ENCODE results near the gene DHRS4.

The DHRS4 gene

DNA sequence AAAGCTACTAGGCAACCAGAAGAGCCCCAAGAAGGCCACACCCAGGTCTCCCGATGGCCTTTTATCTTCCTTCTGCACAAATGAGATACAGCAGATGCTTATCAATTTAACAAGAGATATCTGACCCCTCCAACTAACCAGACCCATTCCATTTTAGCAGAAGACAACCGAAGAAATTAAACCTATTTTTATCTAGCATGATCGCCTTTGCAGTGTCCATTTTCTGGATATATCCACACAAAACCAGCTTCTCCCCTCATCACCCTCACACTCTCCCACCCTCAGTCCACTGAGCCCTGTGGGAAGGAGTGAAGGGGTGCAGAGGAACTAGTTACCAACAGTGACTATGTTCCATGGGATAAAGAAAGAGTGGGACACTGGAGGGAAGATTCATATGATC, 20.9 kb upstream of the DHRS4 start:
- Histone ChIP-seq H3K4me1 (no peaks in the 10 kb centered on the region), H3K4me3 (ENCODE audit: low read depth, low read length) (no peak overlapping the region), H3K79me2 (no peaks in the 10 kb centered on the region), H2AFZ (no peak overlapping the region), H3K36me3 (ENCODE audit: control insufficient read depth, insufficient read depth, low read length) (no peaks in the 10 kb centered on the region), H3K27me3 (ENCODE audit: control insufficient read depth, insufficient read depth, low read length) (no peaks in the 10 kb centered on the region), H3K9ac (no peak overlapping the region), H3K4me2 (ENCODE audit: low read length) (no peak overlapping the region), H3K27ac (no peak overlapping the region), H3K9me3 (ENCODE audit: control insufficient read depth, low read length) (no peaks in the 10 kb centered on the region)
- TF ChIP-seq, protein P1, sequence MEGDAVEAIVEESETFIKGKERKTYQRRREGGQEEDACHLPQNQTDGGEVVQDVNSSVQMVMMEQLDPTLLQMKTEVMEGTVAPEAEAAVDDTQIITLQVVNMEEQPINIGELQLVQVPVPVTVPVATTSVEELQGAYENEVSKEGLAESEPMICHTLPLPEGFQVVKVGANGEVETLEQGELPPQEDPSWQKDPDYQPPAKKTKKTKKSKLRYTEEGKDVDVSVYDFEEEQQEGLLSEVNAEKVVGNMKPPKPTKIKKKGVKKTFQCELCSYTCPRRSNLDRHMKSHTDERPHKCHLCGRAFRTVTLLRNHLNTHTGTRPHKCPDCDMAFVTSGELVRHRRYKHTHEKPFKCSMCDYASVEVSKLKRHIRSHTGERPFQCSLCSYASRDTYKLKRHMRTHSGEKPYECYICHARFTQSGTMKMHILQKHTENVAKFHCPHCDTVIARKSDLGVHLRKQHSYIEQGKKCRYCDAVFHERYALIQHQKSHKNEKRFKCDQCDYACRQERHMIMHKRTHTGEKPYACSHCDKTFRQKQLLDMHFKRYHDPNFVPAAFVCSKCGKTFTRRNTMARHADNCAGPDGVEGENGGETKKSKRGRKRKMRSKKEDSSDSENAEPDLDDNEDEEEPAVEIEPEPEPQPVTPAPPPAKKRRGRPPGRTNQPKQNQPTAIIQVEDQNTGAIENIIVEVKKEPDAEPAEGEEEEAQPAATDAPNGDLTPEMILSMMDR (IDR thresholded peaks at IDR 0.05), result no peak

DNA sequence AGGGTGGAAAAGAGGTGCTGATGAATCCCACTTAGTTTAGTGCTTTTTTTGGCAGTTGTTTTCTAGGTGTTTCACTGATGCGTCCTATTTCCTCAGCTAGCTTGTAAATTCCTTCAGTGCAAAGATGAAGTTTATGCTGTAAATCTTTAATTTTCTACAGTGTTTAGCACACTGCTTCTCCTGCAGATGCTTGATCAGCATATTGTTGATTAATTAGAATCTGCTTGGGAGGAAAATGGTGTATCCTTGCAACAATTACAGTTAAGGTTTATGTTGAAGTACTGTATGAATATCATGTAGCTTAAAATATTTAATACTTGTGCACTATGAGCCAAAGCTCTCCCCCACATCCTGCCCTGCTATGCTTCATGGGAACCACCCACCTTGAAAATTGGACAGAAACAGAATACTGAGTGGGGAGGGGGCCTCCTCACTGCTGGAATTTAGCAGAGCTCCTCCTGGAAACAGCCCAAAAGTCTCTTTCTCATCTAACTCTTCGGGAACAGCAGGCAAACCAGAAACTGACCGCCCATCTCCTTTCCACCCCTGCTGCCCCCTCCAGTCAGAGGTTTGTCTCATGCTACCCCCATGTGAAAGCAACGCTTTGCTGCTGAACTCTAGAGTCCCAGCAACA, 20.3 kb upstream of the DHRS4 start:
- no peaks in the 10 kb centered on the region for H3K9me3 ChIP-seq (ENCODE audit: control insufficient read depth, low read length)
- H3K36me3 ChIP-seq (ENCODE audit: control insufficient read depth, insufficient read depth, low read length), result no peaks in the 10 kb centered on the region
- H3K4me1 ChIP-seq, result no peaks in the 10 kb centered on the region
- H3K9ac ChIP-seq, result no peak overlapping the region
- no peak overlapping the region for H3K27ac ChIP-seq
- no peaks in the 10 kb centered on the region for H3K27me3 ChIP-seq (ENCODE audit: control insufficient read depth, insufficient read depth, low read length)
- H3K4me2 ChIP-seq (ENCODE audit: low read length), result no peak overlapping the region
- no peak overlapping the region for H2AFZ ChIP-seq
- no peak overlapping the region for H3K4me3 ChIP-seq (ENCODE audit: low read depth, low read length)
- TF ChIP-seq, protein P1 (IDR thresholded peaks at IDR 0.05), result no peak
- H3K79me2 ChIP-seq, result no peaks in the 10 kb centered on the region

DNA sequence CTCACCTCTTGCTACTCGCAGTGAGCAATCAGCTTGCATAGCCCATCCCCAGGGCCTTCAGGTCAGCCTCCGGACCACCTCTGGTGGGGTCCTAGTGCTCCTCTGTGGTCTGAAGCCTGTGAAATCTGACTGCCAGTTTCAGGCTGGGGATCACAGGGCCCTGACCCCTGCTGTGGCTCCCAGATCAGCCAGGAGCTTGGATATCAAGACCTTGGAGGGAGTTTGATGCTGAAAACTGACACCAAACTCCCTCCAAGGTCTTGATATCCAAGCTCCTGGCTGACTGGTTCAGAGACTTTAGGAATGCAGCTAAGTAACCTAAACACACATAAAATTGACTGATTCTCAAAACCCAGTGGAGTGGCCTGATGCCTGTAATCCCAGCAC, 19.8 kb upstream of the DHRS4 start:
- TF ChIP-seq, protein P1 (IDR thresholded peaks at IDR 0.05), result no peak
- Histone ChIP-seq H2AFZ (no peak overlapping the region), H3K4me1 (no peaks in the 10 kb centered on the region), H3K79me2 (no peaks in the 10 kb centered on the region), H3K27ac (no peak overlapping the region), H3K9me3 (ENCODE audit: control insufficient read depth, low read length) (no peaks in the 10 kb centered on the region), H3K9ac (no peak overlapping the region), H3K4me2 (ENCODE audit: low read length) (no peak overlapping the region), H3K4me3 (ENCODE audit: low read depth, low read length) (no peak overlapping the region), H3K27me3 (ENCODE audit: control insufficient read depth, insufficient read depth, low read length) (no peaks in the 10 kb centered on the region), H3K36me3 (ENCODE audit: control insufficient read depth, insufficient read depth, low read length) (no peaks in the 10 kb centered on the region)

DNA sequence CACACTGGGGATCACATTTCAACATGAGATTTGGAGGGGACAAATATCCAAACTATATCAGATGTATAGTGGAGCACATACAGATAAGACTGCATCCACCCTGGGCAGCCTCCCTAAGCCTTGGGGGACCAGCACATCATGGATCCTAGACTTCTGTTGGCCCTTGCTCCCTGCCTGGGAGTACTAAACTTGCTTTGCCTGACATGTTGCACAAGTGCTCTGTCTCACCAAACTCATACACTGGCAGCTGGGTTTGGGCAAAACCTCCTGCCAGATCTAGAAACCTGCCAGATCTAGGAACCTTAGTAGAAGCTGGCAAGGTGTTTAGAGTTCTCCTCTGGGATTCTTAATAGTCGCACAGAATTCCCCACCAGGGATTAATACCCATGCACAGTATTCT, 18.4 kb upstream of the DHRS4 start:
- H3K4me1 ChIP-seq, result no peaks in the 10 kb centered on the region
- H2AFZ ChIP-seq, result no peak overlapping the region
- H3K4me2 ChIP-seq (ENCODE audit: low read length), result no peak overlapping the region
- H3K9me3 ChIP-seq (ENCODE audit: control insufficient read depth, low read length), result no peaks in the 10 kb centered on the region
- TF ChIP-seq, protein P1 (IDR thresholded peaks at IDR 0.05), result no peak
- H3K27ac ChIP-seq, result no peak overlapping the region
- H3K79me2 ChIP-seq, result no peaks in the 10 kb centered on the region
- no peaks in the 10 kb centered on the region for H3K27me3 ChIP-seq (ENCODE audit: control insufficient read depth, insufficient read depth, low read length)
- H3K9ac ChIP-seq, result no peak overlapping the region
- H3K36me3 ChIP-seq (ENCODE audit: control insufficient read depth, insufficient read depth, low read length), result no peaks in the 10 kb centered on the region
- H3K4me3 ChIP-seq (ENCODE audit: low read depth, low read length), result no peak overlapping the region
